T-helper 2 cell (primary cell): Measurements from ENCODE around the gene AJAP1.

Experiments
- DNase-seq, 5 experiments: peaks; one replicate each; pipeline versions ENCODE4 v3.0.0 to v3.0.0-alpha.2; 2012 to 2022

Gene AJAP1

DNA sequence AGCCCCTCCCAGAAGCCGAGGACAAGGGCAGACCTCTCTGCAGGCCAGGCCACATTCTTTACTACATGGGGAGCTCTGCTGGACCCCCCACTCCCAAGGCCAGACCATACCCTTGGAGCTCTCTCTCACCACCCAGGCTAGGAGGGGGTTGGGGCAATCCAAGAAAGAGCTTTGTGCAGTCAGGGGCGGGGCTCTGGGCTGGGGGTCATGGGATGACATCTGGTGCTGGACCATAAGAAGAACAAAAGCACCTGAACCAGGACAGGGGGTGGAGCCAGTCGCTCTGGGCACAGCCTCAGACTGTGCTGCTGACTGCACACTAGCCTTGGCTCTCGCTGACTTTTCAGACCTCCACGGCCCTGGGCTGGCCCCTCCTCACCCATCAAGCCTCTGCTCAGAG, 23.1 kb upstream of the AJAP1 start:
- no peak for DNase-seq

DNA sequence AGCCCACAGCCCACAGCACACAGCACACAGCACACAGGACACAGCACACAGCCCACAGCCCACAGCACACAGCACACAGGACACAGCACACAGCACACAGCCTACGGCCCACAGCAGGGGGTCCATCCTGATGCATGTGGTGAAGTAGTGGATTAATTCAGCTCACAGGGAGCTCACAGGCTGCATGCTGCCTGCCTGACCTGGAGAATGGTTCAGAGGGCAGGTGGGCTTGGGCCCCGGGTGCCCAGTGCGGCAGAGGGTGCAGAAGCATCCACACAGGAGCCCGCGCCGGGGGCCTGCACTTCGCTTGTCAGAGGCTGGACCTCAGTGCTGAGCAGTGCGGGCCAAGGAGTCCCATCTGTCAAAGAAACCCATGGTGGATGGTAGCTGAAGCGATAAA, 21.1 kb upstream of the AJAP1 start:
- DNase-seq: no peak

GRCh38 chr1:4634156-4634792, 20.1 kb upstream of the AJAP1 start:
- DNase-seq: no peak

- no peak for DNase-seq
These were observed 19.5 kb upstream of the AJAP1 start for GRCh38 chr1:4634793-4635406.

- DNase-seq: no peak
These were observed 18.2 kb upstream of the AJAP1 start for GRCh38 chr1:4636186-4636585.

DNA sequence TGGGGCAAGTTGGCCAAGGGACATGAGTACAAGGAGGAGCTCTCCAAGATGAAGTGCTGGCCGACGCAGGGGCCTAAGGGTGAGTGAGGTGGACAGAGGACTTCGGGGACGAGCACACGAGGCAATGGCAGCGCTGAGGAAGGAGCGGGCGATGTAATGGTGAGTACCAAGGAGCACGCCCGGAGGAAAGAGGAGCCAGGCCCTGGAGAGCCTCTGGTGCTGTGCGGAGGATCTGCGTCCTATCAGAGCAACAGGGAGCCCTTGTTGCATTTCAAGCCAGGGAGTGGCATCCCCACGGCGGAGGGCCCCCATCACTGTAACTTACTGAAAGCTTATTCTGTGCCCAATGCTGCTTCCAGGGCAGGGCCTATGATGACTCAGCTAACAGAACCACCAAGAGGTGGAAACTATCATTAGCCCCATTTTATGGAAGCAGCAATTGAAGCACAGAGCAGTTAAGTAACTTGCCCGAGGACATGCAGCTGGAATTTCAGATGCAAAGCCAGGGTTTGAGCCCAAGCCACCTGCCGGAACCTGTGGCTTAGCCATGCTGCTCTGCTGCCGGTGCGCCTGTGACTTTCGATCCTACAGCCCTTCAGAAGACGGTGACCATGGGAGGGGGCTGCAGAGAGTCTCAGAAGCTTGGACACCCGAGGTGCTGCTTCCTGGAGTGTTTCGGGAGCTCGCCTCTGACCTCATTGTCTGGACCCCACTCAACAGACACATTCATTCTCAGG, 17.6 kb upstream of the AJAP1 start:
- DNase-seq: no peak

- no peak for DNase-seq
These were observed 16.6 kb upstream of the AJAP1 start for GRCh38 chr1:4637616-4638344.

DNA sequence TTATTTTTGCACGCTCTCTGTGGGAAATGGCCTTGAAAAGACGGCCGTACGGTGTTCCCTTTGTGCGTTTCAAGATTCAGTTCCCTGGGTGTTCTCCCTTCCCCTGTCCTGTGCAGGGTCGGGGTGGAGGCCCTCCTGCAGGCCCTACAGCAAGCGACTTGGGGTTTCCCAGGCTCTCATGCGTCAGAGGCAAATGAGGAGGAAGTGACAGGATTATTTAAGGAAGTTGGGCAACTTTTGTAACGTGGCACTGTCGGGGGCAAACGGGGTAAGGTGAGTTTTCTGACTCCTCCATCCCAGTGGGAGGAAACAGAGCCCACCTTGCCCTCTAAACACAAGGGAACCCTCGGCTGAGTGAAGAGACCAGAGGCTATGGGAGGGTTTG, 16.1 kb upstream of the AJAP1 start:
- no peak for DNase-seq

DNA sequence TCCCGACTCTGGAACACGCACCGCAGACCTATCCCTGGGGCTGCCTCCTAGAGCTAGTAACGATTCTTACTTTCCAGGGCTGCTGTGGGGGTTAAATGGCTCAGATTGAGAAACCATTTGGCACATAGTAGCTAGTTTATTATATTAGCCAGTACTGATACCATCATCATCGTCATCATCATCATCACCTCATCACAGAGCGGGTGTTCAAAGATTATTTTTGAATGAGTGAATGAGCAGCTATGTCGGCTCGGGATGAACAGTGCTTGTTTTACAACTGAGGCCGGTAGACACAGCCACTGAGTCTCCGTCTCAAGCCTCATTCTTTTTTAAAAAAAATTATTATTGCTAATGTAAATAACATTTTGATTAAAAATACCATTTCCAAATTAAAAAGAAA, 13.5 kb upstream of the AJAP1 start:
- no peak for DNase-seq

DNA sequence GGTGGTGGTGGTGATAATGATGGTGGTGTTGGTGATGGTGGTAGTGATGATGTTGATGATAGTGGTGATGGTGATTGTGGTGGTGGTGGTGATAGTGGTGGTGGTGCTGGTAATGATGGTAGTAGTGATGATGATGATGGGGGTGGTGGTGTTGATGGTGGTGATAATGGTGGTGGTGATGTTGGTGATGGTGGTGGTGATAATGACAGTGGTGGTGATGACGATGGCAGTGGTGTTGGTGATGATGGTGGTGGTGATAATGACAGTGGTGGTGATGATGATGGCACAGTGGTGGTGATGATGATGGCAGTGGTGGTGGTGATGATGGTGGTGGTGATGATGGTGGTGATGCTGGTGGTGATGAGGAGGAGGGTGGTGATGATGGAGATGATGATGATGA, 7.0 kb upstream of the AJAP1 start:
- no peak for DNase-seq

GRCh38 chr1:4648657-4649056, 5.8 kb upstream of the AJAP1 start:
- DNase-seq: no peak

DNA sequence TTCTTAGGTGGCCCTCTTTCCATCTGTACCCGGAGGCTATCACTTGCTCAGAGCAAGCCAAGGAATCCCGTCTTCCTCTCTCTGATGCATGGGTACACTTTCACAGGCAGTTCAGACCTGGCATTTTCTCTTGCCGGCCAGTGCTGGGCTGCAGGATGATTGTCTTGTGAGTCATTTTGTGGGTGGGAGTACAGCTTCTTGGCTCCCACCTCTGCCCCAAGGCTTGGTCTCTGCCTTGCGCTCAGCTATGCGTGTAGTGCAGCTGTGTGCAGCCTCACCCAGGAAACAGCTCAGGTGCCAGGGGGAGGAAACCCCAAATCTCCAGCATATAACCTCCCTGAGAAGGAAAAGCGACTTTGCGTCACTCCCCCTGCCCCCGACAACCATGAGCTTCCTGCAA, 3.9 kb upstream of the AJAP1 start:
- no peak for DNase-seq

- DNase-seq: no peak
These were observed 3.4 kb upstream of the AJAP1 start for GRCh38 chr1:4650981-4651380.

GRCh38 chr1:4652631-4653327, 1.6 kb upstream of the AJAP1 start:
- peak in 4 of 5 experiments; percentile 31 to 47 (median 40) for DNase-seq

DNA sequence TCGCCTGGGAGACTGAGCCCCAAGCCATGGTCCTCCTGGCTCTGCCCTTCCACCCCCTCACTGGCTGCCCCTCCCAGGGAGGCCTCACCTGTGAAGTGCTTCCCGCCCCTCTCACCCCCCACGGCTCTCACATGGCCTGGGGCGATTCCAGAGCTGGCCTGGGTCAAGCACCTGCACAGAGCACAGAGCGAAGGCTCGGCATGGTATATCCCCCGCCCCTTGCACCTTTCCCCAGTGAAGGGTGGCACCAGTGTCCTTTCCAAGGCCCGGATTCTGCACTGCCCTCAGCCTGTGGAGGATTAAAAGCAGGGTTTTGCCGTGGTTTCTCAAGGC, 1.1 kb upstream of the AJAP1 start:
- DNase-seq: no peak

DNA sequence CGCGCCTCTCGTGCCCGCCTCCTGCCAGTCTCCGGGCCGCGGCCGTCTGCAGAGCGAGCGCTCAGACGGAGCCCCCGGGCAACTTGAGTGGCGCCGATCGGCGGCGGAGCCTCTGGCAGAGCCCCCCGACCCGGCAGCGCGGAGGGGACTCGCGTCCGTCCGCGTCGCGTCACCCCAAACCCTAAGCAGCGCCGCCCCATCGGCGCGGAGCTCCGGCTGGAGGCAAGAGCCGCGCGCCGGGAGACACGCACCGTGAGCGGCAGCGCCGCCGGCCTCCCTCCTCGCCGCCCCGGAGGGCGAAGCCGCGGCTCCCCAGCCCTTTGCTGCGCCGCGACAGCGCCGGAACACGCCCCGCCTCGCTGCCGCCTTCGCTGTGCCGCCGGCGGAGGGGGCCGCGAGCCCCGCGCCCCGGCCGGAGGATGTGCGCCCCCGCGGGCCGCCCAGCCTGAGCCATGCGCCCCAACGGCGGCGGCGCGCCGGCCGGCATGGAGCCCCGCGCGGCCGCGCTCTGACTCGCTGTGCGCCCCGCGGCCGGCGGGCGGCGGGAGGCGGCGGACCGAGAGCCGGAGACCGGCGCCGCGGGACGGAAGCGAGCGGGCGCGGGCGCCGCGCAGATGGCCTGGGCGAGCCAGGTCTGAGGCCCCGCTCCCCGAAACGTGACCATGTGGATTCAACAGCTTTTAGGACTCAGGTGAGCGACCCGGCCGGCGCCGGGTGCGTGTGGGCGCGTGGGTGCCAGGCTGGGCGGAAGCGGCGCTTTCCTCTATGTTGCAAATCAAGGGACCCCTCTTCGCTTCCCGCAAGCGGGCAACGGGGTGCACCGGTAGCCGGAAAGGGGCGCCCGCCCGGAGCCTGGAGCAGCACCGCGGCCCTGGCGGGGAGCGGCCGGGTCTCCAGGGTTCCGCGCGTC, 610 bp downstream of the AJAP1 start:
- DNase-seq: peak in 1 of 5 experiments; percentile 17

DNA sequence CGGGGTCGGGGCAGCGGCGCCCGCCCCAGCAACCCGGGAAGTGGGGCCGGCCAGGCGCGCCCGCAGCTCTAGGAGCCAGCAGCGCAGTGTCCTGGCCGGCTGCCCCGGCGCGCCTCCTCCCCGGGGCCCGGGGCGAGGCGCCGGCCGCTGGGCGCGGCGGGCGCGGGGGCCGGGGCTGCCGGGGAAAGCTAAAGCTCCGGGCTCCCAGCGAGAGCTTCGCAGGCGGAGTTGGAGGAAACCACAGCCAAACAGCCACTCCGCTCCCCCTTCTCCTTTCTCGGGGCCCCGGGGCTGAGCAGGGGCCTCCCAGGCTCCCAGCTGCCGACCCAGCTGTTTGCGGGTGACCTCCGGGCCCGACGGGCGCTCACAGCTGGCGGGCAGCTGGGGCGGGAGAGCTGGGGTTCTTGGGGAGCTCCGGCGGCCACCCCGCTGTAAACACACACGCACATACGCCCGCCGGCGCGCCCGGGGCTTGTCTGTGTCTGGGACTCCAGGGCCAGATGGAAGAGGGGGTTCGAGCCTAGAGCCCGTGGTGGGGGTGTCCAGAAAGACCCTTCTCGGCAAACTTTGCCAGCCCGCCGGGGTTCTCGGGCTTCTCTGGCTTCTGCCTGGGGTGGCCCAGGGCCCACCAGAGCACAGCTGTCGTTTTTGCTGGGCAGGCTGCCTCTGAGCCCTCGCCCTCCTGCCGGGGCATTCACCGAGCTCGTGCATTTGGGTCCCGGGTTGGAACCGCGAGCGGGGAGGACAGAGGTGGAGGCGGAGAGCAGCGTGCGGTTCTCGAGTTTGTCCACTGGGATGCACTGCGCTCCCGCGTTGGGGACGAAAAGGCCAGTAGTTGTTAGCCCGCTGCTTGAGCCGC, 1.5 kb downstream of the AJAP1 start:
- DNase-seq: peak in 1 of 5 experiments; percentile 21

GRCh38 chr1:4656533-4657140, 2.2 kb downstream of the AJAP1 start:
- no peak for DNase-seq

DNA sequence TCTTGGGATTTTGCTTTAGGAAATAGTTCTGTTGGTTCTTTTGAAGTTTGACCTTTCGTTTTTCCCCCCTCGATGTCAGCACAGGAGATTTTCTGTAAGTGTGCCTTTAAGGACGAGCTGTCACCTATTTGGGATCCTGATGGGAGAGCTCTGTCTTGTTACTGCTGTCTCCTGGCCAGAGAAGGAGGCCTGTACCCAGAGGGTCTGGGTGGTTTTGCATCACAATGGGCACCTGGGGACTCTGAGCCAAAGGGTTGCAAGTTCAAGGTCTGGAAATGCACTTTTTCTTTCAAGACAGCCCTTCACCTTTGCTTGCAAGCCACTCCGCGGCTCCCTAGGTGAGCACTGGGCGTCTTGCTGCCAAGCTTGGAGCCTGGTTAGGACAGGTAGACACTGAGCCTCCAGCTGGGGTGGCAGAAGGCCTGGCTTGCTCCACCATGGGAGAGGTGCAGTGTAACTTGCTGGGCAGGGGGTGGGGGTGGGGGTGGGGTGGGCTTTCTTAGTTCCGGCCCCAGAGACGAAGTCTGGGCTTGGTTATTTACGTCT, 2.9 kb downstream of the AJAP1 start:
- no peak for DNase-seq

GRCh38 chr1:4657960-4658541, 3.6 kb downstream of the AJAP1 start:
- DNase-seq: no peak
